PFSK-1 (cell line): Measurements from ENCODE around the gene TUNAR.

ENCODE experiments used
- FOXP2 ChIP-seq: optimal IDR thresholded peaks from 2 replicates; pipeline ENCODE3; 2011; ENCODE audit warnings: borderline replicate concordance, control low read depth, inconsistent platforms; ENCODE audit not compliant: insufficient read depth; ENCODE audit errors: extremely low read length, extremely low read depth
- POLR2AphosphoS5 ChIP-seq: IDR thresholded peaks from 2 replicates; pipeline ENCODE4 v1.6.1; 2012; ENCODE audit warnings: low read depth, mild to moderate bottlenecking, control low read depth, low read length, moderate library complexity
- SIN3A ChIP-seq: IDR thresholded peaks from 2 replicates; pipeline ENCODE4 v1.6.1; 2012; ENCODE audit warnings: mild to moderate bottlenecking, low read length, moderate library complexity, borderline replicate concordance; ENCODE audit not compliant: insufficient read depth
- TAF1 ChIP-seq: IDR thresholded peaks from 2 replicates; pipeline ENCODE4 v1.6.1; 2012; ENCODE audit warnings: low read length, control low read depth, borderline replicate concordance; ENCODE audit not compliant: insufficient read depth
- TF ChIP-seq, protein P1 (sequence below), 2 experiments: IDR thresholded peaks; 2 replicates each; pipeline versions ENCODE4 v1.6.1 to v1.8.0; 2011 to 2012; ENCODE audit warnings: low read depth in 2 of 2, low read length in 2 of 2, control low read depth in 1 of 2, inconsistent platforms in 1 of 2, mild to moderate bottlenecking in 1 of 2, moderate library complexity in 1 of 2; ENCODE audit not compliant: insufficient read depth in 1 of 2

Gene TUNAR

DNA sequence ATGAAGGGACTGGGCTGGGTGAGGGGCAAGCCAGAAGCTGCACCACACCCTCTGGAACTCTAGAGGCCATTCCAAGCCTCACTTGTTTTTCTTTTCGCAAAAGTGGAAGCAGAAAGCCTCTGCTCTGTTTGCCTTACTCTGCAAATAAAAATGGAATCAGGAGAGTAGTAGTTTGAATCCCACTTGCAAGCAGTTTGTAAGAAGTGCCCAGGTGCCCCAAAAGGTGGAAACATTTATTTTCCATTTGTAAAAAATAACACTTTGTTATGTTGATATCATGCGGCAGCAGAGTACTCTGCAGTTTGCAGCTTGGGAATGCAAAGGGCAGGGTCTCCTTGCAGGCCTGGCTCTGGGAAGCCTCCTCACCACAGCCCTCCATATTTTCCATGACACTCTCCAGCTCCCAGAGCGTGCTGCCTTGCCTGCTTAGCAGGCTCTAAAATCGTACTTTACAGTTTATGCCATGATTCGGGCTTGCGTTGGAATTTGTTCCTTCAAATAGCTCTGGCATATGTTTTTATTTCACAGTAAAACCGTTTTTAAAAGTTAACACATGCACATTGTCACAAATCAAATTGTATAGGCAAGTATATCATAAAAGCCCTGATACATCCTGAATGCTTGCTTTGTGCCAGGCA, 20.0 kb downstream of the TUNAR start:
- no peak for TF ChIP-seq FOXP2
- no peak for TF ChIP-seq SIN3A
- TF ChIP-seq TAF1, result no peak
- TF ChIP-seq POLR2AphosphoS5, result no peak
- TF ChIP-seq, protein P1, sequence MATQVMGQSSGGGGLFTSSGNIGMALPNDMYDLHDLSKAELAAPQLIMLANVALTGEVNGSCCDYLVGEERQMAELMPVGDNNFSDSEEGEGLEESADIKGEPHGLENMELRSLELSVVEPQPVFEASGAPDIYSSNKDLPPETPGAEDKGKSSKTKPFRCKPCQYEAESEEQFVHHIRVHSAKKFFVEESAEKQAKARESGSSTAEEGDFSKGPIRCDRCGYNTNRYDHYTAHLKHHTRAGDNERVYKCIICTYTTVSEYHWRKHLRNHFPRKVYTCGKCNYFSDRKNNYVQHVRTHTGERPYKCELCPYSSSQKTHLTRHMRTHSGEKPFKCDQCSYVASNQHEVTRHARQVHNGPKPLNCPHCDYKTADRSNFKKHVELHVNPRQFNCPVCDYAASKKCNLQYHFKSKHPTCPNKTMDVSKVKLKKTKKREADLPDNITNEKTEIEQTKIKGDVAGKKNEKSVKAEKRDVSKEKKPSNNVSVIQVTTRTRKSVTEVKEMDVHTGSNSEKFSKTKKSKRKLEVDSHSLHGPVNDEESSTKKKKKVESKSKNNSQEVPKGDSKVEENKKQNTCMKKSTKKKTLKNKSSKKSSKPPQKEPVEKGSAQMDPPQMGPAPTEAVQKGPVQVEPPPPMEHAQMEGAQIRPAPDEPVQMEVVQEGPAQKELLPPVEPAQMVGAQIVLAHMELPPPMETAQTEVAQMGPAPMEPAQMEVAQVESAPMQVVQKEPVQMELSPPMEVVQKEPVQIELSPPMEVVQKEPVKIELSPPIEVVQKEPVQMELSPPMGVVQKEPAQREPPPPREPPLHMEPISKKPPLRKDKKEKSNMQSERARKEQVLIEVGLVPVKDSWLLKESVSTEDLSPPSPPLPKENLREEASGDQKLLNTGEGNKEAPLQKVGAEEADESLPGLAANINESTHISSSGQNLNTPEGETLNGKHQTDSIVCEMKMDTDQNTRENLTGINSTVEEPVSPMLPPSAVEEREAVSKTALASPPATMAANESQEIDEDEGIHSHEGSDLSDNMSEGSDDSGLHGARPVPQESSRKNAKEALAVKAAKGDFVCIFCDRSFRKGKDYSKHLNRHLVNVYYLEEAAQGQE (IDR thresholded peaks at IDR 0.05; ENCODE audit: insufficient read depth in 1 of 2, low read depth in 2 of 2, low read length in 2 of 2), result no peak

GRCh38 chr14:95897280-95897679, 20.6 kb downstream of the TUNAR start:
- no peak for TF ChIP-seq POLR2AphosphoS5
- TF ChIP-seq SIN3A, result no peak
- TF ChIP-seq FOXP2, result no peak
- TF ChIP-seq, protein P1 (IDR thresholded peaks at IDR 0.05; ENCODE audit: insufficient read depth in 1 of 2, low read depth in 2 of 2, low read length in 2 of 2), result no peak
- no peak for TF ChIP-seq TAF1

GRCh38 chr14:95901054-95901453, 24.4 kb downstream of the TUNAR start:
- TF ChIP-seq TAF1 (no peak), POLR2AphosphoS5 (no peak), SIN3A (no peak), FOXP2 (no peak)
- TF ChIP-seq, protein P1 (IDR thresholded peaks at IDR 0.05; ENCODE audit: insufficient read depth in 1 of 2, low read depth in 2 of 2, low read length in 2 of 2), result no peak

DNA sequence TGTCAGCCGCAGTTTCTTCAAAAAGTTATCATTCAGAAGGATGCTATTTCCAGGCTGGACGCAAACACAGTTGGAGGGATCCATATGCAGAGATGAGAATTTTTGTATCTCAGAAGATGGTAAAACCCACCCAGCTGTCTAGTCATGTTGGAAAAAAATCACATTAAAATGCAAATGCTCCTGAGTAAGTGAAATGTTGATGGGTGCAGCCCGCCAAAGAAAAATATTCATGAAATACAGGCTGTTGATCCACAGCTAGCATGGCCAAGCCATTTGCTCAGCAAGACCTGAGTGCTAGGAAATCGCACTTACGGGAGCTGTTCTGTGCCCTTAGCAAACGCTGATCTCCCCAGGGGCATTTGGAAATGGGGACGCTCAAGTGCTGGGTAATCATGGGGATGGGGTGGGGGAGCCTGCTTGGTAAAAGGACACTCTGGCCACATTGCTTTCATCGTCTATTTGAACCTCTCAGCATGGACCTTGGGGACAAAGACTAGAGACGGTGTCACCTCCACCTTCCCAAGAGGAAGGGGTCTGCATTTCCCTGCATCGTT, 25.7 kb downstream of the TUNAR start:
- TF ChIP-seq, protein P1 (IDR thresholded peaks at IDR 0.05; ENCODE audit: insufficient read depth in 1 of 2, low read depth in 2 of 2, low read length in 2 of 2), result no peak
- no peak for TF ChIP-seq SIN3A
- TF ChIP-seq TAF1, result no peak
- TF ChIP-seq FOXP2, result no peak
- TF ChIP-seq POLR2AphosphoS5, result no peak
